Subcutaneous preadipocyte (primary cell): ENCODE results near the gene U2AF2. TPM values are rescaled to one million over a fixed set of nuclear protein-coding genes. Genes with fewer than 3 reads are reported as not detected.

Experiments
- small RNA-seq: library from RNA; depleted of rRNA; stranded (forward); fragments of <200 nt; gene quantifications from one replicate; pipeline ENCODE3, GENCODE V24; 2012
- total RNA-seq: library from RNA; depleted of rRNA; stranded (reverse); fragments of >200 nt; gene quantifications from 2 replicates; pipeline ENCODE4 v1.2.3, GENCODE V29; 2012

U2AF2 gene
- total RNA-seq = 88.9 and 115 TPM in 2 replicates

GRCh38 chr19:55654868-55655647, at the start of gene U2AF2:
TSS of gene U2AF2 (plus strand) at chr19:55655035. CDS start at chr19:55655105, 70 bp downstream.

GRCh38 chr19:55605637-55606470, 49.0 kb upstream of the U2AF2 start, which contains the start of gene ZNF865:
TSS of gene ZNF865 (plus strand) at chr19:55605647. CDS start at chr19:55613619, 7,972 bp downstream.

GRCh38 chr19:55624109-55625003, 30.5 kb upstream of the U2AF2 start, which contains the start of gene ZNF784:
TSS of gene ZNF784 (minus strand) at chr19:55624566. CDS start at chr19:55624561, 5 bp downstream.

GRCh38 chr19:55640577-55641425, 14.0 kb upstream of the U2AF2 start, which contains the start of gene ZNF580:
TSS of gene ZNF580 (plus strand) at chr19:55641002. CDS start at chr19:55642509, 1,507 bp downstream.

GRCh38 chr19:55643003-55643886, 11.6 kb upstream of the U2AF2 start, which contains the start of gene ZNF581:
TSS of gene ZNF581 (plus strand) at chr19:55643649. CDS start at chr19:55644572, 923 bp downstream.

GRCh38 chr19:55647732-55648584, 6.9 kb upstream of the U2AF2 start, which contains the start of gene CCDC106:
TSS of gene CCDC106 (plus strand) at chr19:55648212. CDS start at chr19:55649047, 835 bp downstream.

GRCh38 chr19:55674841-55675660, 20.2 kb downstream of the U2AF2 start, which contains the start of gene EPN1:
TSS of gene EPN1 (plus strand) at chr19:55675226. CDS start at chr19:55678628, 3,402 bp downstream.

Small RNAs within 50 kb of the gene (small RNA-seq; reads per million reads assigned to genes)
- gene AC010525.2 = not detected

Other genes starting within 250 kb of the U2AF2 start
- 72.0 and 185 TPM in 2 replicates for gene UBE2S, start 247.2 kb upstream of the U2AF2 start, total RNA-seq
- not detected in 2 replicates for gene SHISA7, start 211.7 kb upstream of the U2AF2 start, total RNA-seq
- gene ISOC2, start 193.4 kb upstream of the U2AF2 start, total RNA-seq = 83.0 and 83.9 TPM in 2 replicates
- not detected in 2 replicates for gene C19orf85, start 190.3 kb upstream of the U2AF2 start, total RNA-seq
- gene ZNF628, start 178.4 kb upstream of the U2AF2 start, total RNA-seq = 2.6 and 2.7 TPM in 2 replicates
- 9.9 and 10.0 TPM in 2 replicates for gene NAT14, start 169.8 kb upstream of the U2AF2 start, total RNA-seq
- gene SSC5D, start 166.6 kb upstream of the U2AF2 start, total RNA-seq = 9.2 and 14.7 TPM in 2 replicates
- gene SBK2, start 117.9 kb upstream of the U2AF2 start, total RNA-seq = not detected in 2 replicates
- 0.37 TPM in 1 of 2 replicates, not detected in the other for gene SBK3, start 109.5 kb upstream of the U2AF2 start, total RNA-seq
- 4.3 and 4.4 TPM in 2 replicates for gene ZNF579, start 74.2 kb upstream of the U2AF2 start, total RNA-seq
- gene FIZ1, start 55.5 kb upstream of the U2AF2 start, total RNA-seq = 4.0 and 4.3 TPM in 2 replicates
- gene ZNF524, start 54.7 kb upstream of the U2AF2 start, total RNA-seq = 11.9 and 12.5 TPM in 2 replicates
- 1.1 and 1.6 TPM in 2 replicates for gene ZNF865, start 49.4 kb upstream of the U2AF2 start, total RNA-seq
- 3.1 and 3.7 TPM in 2 replicates for gene ZNF784, start 30.5 kb upstream of the U2AF2 start, total RNA-seq
- gene ZNF580, start 14.0 kb upstream of the U2AF2 start, total RNA-seq = 3.7 and 5.9 TPM in 2 replicates
- gene ZNF581, start 11.4 kb upstream of the U2AF2 start, total RNA-seq = 20.3 and 31.6 TPM in 2 replicates
- 3.3 and 5.9 TPM in 2 replicates for gene CCDC106, start 6.8 kb upstream of the U2AF2 start, total RNA-seq
- 25.8 and 29.8 TPM in 2 replicates for gene EPN1, start 20.2 kb downstream of the U2AF2 start, total RNA-seq
- not detected in 2 replicates for gene NLRP9, start 83.4 kb downstream of the U2AF2 start, total RNA-seq
- gene RFPL4A, start 104.1 kb downstream of the U2AF2 start, total RNA-seq = not detected in 2 replicates
- gene RFPL4AL1, start 114.1 kb downstream of the U2AF2 start, total RNA-seq = not detected in 2 replicates
- gene NLRP11, start 177.0 kb downstream of the U2AF2 start, total RNA-seq = not detected in 2 replicates
- not detected in 2 replicates for gene NLRP4, start 181.5 kb downstream of the U2AF2 start, total RNA-seq